ENCODE data around the gene CERS5. TPM values are rescaled to one million over a fixed set of nuclear protein-coding genes. Genes with fewer than 3 reads are reported as not detected.

CERS5 gene
- total RNA-seq, 1 experiment from 2014 or later = 29.8 TPM

DNA sequence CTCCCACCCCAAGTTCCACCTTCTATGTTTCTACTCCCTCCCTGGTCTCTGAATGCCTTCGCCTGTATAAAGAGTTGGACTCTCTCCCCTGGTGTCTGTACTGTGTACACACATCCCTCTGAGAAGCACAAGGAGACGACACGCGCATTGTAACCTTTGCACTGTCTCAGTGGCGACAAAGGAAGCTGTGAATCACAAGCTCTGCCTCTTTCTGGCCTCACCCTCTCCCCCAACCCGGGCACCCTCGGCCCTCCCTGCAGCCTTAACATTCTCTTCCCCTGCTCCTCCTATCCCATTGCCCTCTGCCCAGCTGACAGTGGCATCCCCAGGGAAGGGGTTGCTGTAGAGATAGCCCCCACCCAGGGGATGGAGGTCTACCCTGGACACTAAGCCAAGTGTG is 84.5 kb downstream of the CERS5 start:
- no peak for DNase-seq (ENCODE audit: extremely low read depth, low read depth)

GRCh38 chr12:50081096-50081808 is 85.9 kb downstream of the CERS5 start:
- DNase-seq (ENCODE audit: extremely low read depth, low read depth) = no peak

- no peak for DNase-seq (ENCODE audit: extremely low read depth, low read depth)
Measured at GRCh38 chr12:50079771-50080170, 87.4 kb downstream of the CERS5 start.

Other genes with a start within 250 kb of the CERS5 start
- gene AQP2, start 216.6 kb downstream of the CERS5 start, total RNA-seq (2014; rRNA removed; shearing (Covaris generic)) = not detected in 2 replicates
- gene AQP5, start 205.5 kb downstream of the CERS5 start, total RNA-seq (2014; rRNA removed; shearing (Covaris generic)) = not detected in 2 replicates
- gene AQP6, start 194.4 kb downstream of the CERS5 start, total RNA-seq (2014; rRNA removed; shearing (Covaris generic)) = 0.17 and 0.32 TPM in 2 replicates
- gene RACGAP1, start 141.9 kb downstream of the CERS5 start, total RNA-seq (2014; rRNA removed; shearing (Covaris generic)) = 77.2 and 90.6 TPM in 2 replicates
- gene ASIC1, start 109.8 kb downstream of the CERS5 start, total RNA-seq (2014; rRNA removed; shearing (Covaris generic)) = 4.7 and 6.0 TPM in 2 replicates
- gene SMARCD1, start 82.0 kb downstream of the CERS5 start, total RNA-seq (2014; rRNA removed; shearing (Covaris generic)) = 70.4 and 77.0 TPM in 2 replicates
- 0.07 TPM in 1 of 2 replicates, not detected in the other for gene GPD1, start 63.4 kb downstream of the CERS5 start, total RNA-seq (2014; rRNA removed; shearing (Covaris generic))
- gene COX14, start 55.1 kb downstream of the CERS5 start, total RNA-seq (2014; rRNA removed; shearing (Covaris generic)) = 40.8 and 53.7 TPM in 2 replicates
- 39.3 and 40.9 TPM in 2 replicates for gene LIMA1, start 116.2 kb upstream of the CERS5 start, total RNA-seq (2014; rRNA removed; shearing (Covaris generic))
- not detected in 2 replicates for gene FAM186A, start 229.2 kb upstream of the CERS5 start, total RNA-seq (2014; rRNA removed; shearing (Covaris generic))
- gene LARP4, start 233.5 kb upstream of the CERS5 start, total RNA-seq (2014; rRNA removed; shearing (Covaris generic)) = 34.9 and 41.8 TPM in 2 replicates

Measured in NCI-H460 (cell line).